HG02678 (cell line): ENCODE data around the gene LEMD3.

Experiments used
- ATAC-seq: cut with Tn5 transposase; IDR thresholded peaks from one replicate; pipeline ENCODE4 v1.9.1; 2021; ENCODE audit warnings: mild to moderate bottlenecking, moderate library complexity; ENCODE audit not compliant: unreplicated experiment

The LEMD3 gene

DNA sequence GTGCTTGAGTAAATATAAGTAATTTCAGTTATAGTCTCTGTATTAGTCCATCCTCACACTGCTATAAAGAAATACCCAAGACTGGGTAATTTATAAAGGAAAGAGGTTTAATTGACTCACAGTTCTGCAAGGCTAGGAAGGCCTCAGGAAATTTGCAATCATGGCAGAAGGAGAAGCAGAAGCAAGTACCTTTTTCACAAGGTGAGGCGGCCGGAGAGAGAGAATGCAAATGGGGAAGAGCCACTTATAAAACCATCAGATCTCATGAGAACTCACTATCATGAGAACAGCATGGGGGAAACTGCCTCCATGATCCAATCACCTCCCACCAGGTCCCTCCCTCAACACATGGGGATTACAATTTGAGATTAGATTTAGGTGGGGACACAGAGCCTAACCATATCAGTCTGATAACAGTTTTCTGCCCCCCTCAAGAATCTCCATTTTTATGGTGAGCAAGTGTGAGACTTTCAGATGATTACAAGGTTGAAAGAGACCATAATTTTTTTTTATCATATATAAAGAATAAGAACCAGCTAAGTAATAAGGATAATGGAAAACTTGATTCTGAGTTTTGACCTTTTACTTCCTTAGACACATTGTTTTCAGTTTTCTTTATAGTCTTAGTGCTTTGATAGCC lies 35.6 kb downstream of the LEMD3 start:
- ATAC-seq, result no peak

DNA sequence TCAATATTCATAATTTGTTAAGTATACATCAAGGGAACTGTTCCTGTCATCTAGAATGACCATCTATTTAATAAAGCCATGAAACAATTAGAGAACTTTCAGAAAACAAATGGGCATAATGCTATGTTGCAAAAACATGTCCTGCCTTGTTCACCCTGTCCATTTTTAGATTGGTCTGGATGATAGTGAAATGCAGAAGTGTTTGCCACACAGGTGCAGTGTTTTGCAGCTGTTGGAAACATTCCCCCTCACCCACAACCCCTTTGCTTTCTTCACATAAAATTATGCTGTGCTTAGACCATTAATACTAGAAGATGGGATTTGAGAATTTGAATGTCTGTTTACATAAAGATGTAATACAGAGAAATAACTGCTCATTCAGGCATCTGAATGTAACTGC lies 36.5 kb downstream of the LEMD3 start:
- peak; percentile 63 for ATAC-seq

DNA sequence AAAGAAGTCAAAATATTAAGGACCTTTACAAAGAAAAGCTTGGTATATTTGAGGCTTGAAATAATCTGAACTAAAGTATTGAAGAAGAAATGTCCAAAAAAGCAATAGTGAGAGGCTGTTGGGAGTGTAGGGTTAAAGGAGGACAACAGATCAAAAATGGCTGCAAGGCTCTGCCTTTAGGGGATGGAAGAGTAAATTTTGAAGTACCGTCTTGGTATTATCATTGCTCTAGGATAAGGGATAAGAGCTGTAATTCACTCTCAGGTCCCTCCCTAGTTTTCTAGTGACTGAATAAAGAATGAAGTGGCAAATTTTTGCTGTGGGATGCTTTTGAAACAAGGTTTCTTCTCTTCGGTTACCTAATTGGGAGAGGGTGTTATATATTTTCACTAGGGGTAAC lies 38.7 kb downstream of the LEMD3 start:
- ATAC-seq, result no peak

DNA sequence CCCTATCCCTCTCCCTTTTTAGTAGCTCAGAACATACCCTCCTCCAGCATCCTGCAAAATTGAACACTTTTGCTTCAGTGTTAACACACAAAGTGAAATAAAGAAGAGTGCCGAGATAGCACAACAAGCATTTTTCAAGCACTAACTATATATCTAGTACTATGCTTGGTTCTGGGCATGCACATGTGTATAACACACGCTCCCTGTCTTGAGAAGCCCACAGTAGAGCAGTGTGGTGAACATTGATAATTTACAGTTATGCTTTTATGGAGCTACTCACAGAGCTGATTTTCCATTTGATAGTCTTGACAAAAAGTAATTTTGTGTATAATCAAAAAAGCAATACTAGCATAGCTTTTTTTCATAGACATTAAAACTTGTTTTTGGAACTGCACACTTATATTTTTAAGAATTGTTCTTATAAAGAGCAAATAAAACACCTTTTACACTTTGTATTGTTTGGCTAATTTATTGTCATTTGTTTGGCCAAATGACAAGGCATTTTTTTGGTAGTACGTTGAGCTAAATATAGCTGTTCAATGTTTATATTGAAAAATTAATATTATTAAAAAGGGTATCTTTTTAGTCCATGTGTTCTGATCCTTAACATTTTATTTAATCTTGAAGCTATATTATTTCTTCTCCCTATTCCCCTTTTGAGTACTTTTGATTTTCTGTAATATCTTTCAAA lies 39.7 kb downstream of the LEMD3 start:
- ATAC-seq, result no peak

DNA sequence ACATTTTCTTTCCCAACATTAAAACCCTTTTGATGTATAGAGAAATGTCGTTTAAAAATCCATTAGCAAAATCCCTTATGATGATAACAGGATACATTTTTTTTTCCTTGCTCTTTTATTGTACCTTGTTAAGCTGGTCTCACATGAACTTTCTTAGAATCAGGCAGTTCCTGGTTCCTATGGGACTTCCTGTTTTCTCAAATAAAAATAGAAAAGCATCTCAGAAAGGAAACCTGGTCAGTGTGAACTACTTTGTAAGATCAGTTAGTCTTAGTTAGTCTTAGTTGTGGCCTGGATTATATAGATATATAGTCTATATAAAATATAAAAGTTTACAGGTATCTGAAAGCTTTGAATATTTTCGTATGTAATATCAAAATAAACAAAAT lies 40.3 kb downstream of the LEMD3 start:
- peak; percentile 72 for ATAC-seq

DNA sequence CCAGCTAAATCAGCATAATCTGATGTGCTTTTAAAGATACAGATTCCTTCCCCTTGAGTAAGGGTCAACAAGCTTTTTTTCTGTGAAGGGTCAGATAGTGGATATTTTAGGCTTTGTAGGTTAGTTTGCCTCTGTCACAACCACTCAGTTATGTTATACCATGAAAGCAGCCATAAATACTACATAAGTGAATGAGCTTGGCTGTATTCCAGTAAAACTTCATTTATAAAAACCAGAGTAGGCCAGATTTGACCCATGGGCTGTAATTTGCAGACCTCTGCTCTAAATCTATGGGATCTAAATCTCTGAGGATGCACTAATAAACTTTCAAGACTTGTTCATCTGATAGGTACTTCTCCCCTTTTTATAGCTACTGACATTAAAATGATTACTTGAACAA lies 47.7 kb downstream of the LEMD3 start:
- ATAC-seq, result no peak

DNA sequence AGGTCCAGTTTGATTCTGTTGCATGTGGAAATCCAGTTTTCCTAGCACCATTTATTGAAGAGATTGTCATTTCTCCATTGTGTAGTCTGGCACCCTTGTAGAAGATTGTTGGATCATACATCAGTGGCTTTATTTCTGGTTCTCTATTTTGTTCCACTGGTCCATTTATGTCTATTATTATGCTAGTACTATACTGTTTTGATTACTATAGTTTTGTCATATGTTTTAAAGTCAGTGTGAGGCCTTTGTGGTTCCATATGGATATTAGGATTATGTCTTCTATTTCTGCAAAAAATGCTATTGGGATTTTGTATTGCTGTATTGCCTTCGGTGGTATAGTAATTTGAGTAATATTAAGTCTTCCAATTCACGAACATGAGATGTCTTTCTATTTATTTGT lies 51.4 kb downstream of the LEMD3 start:
- no peak for ATAC-seq

DNA sequence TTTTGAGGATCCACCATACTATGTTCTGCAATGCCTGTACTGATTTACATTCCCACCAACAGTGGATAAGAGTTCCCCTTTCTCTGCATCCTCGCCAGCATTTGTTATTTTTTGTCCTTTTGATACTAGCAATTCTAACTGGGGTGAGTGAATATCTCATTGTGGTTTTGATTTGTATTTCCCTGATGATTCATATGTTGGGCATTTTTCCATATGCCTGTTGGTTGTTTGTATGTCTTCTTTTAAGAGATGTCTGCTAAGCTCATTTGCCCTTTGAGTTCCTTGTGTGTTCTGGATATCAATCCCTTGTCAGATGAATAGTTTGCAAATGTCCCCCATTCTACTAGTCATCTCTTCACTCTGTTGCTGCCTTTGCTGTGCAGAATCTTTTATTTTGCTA lies 60.1 kb downstream of the LEMD3 start:
- ATAC-seq, result no peak

DNA sequence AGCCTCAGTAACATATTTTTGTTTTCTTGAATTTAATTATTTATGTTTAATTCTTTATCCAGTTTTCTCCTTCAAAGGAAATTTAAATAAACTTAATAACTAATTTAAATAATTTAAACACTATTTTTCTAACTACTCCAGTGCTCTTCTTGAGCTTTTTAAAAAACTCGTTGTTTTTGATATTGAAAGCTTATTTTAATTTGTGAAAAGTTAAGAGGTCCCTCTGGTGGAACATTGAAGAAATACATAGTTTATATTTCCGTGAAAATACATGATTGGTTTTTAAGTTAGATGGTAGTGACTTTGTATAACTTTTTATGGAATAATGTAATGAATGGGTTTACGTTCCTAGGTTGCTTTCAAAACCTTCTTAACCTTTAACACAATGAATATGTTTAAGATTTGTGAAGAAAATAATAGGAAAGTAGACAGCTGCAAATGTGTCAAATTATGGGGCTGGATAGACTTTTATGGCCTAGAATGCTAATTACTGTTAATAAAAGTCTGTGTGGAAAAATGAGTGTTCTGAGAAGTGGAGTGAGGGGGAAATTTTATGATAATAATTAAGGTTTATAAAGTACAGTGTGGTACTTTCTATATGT lies 63.2 kb downstream of the LEMD3 start:
- ATAC-seq, result no peak

DNA sequence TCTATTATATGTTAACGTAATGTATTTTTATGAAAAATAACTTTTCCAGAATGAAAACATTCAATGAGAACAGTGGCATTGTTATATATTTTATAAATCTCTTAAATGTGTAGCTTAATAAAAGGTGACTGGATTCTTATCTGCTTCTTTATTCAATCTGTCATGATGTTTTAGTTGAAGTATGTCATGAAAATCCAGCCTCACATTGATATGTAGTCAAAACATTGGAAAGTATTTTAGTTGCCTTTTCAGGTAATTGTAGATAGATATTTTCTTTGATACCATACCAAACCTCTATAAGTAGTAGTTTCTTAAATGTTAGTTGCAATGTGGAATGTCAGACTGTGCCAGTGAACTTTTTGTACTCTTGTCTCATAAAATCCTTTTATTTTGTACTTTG lies 67.8 kb downstream of the LEMD3 start:
- no peak for ATAC-seq

DNA sequence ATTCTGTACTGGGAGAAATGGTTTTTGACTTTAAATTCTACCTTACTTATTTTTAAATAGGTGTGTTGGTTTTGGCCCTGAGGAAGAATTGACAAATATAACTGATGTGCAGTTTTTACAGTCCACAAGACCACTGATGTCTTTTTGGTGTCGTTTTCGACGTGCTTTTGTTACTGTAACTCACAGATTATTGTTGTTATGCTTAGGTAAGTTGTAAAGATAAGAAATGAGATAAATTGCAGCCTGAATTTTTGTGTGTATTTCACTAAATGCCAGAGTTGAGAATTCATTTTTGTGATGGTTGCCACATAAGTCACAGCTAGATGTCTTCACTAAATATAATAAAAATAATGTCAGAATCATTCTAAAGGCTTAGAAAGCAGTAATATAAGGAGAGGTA lies 69.2 kb downstream of the LEMD3 start:
- no peak for ATAC-seq

DNA sequence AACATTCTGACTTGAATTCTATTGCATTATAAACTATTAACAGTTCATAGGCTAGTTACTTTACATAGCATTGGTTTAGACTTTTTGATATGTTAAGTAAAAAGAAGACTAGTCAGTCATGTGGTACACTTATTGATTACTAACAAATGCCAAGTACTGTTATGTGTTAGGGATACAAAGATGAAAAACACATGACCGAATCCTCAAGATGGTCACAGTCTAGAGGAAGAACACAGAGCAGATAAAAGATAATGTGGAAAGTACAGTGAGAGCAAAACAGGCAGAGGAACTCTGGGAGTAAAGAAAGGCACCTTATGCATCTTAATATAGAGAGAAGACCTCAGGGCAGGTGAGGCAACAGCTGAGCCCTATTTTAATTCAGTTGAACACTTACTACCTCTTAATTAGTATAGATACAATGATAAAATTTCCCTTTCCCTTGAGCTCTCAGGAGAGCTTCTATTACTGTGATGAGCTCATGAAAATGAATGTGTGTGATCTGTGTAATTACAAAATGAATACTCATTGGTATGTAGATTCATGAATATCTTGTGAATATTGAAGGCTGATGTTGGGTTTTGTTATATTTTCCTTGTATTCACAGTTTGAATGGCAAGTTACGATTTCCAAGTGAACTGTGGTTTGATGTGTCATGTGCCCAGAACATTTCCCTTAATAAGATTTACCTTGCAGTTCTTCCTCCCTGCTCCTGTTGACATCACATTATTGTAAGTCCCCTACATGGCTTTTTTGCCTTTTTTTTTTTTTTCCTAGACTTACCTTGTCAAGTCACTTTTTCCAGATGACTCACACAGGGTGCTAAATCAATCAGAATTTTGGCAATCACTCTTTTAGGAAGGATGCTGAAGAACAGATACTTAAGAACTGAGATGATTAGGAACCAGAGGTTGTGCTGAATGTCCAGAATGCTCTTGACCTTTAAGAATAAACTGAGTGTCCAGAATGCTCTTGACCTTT lies 79.6 kb downstream of the LEMD3 start:
- ATAC-seq, result no peak

DNA sequence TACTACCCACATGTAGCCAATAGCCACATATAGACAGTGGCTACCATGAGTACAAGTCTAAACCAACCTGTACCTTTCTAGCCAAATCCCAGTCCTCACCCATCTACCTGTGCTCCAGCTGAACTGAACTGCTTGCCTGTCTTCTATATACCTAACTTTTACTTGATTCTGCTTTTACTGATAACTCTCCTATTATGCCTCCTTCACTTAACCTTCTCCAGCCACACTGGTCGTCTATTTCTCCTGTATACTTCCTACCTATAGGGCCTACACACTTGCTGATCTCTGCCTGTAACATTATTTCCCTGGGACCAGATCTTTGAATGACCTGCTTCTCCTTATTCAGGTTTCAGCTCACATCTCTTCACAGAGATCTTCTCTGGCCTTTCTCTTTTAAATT lies 83.1 kb downstream of the LEMD3 start:
- no peak for ATAC-seq

DNA sequence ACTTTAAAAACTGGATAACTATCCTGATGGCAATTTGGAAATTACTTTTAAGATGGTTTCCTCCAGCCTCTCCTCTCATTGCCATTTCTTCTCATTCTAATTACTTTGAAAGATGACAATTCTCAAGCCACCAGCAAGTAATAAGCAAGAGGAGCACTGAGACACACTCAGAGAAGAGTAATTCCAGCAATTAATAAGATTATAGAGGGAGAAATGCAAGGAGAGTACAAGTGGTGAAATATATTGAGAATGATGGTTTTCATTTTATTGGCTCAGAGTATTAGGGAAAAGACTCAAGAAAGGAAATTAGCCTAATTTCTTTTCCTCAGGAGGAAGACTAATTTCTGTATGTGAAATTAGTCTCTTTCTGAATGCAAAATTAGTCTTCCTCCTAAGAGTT lies 88.6 kb downstream of the LEMD3 start:
- ATAC-seq, result no peak

DNA sequence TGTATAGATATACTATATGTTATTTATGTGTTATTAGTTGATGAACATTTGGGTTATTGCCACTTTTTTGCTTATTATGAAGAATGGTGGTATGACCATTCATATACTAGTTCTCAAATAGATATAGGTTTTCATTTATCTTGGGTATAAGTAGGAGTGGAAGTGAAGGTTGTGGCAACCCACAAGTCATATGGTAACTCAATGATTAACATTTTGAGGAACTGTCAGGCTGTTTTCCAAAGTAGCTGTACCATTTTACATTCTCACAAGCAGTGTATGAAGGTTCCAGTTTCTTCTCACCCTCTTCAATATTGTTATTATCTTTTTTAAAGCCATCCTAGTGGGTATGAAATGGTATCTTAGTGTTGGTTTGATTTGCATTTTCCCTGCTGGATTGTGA lies 90.1 kb downstream of the LEMD3 start:
- ATAC-seq, result peak; percentile 60

DNA sequence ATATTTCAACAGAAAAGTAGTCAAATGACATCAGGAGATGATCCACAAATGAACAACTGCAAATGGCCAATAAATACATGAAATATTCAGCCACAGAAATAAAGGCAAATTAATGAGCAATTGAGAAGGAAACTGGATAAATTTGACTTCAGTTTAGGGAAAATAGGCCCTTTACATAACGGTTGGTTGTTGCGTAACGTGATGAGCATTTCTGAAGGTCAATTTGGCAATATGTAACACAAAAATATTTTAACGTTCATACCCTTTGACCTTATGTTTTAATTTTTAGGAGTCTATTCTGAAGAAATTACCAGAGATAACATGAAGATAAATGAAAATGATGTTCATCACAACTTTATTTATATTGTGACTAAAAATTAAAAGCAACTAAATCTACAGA lies 94.4 kb downstream of the LEMD3 start:
- no peak for ATAC-seq

DNA sequence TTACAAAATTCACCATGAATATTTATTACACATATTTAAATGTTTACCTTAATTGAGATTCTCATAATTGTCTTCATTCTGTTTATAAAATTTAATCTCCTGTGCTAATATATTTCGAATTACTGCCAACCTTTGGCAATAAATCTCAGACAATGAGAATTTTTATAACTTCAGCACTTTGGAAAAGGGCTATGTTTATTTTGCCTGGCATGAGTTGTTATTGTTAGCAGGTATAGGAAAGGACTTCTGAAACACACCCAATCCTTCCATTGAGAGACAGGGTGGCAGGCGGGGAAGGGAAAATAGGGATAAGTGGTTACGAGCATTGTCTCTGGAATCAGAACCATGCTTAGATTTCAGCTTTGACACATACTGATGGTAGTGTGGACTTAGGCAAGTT lies 97.0 kb downstream of the LEMD3 start:
- ATAC-seq, result no peak

DNA sequence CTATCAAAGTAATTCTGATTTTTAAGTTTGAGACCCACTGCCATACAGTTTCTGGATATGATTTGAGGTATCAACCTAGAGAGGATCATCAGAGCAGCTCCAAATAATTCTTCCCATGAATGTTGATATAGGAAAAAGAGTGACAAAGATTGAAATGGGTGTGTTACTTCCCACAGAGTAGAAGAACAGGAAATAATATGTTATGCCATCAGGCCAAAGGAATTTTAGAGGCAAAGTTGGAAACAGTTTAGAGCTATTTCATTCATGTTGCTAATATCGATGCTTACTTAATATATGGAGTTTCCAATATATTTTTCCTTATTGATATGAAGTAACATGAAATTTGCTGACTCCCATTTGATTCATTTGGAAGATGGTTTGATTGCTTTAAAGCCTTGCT lies 100.2 kb downstream of the LEMD3 start:
- ATAC-seq, result no peak

DNA sequence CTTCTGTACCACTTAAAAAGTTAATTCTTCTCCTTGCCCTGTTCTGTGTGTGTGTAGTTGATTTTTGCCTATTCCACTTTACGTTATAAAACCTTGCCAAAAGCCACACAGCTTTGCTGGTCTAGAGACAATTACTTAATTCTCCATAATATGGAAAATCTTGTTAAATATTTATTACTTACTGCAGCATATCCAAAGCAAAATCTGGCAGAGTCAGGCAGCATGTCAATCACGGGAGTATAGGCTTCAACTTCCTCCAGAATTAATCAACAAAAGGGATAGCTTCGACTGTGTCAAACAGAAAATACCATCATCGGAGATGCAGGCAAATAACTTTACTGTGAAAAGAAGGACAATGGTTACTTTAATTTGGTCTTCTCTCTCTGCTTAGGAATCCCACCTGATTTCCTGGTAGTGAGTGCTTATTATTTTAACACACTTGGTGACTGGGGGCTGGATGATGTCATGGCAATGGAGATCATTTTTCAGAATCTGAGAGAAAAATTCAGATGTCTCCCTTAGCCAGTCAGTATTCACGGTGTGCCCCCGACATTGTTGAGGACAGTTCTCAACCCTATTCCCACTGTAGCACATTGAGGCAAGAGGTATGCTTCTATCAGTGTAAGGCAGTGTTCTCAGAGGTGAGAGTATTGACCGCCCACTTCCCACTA lies 105.4 kb downstream of the LEMD3 start:
- no peak for ATAC-seq

DNA sequence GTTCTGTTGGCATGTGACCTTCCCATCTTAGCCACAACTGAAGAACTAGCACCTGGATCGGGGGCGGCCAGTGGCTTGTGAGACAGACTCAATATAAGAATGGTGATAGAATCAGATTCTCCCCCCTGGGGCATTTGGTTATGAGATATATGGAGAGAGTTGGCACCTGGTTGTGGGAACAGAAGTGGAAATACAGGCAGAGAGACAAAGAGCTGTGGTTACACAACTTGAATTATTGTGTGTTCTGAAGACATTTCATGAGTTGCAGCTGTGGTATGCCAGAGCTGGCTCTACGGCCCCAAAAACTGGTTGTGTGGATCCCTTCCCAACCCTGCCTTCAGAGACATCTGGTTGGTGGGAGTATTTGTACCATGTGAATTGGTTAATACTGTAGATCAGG lies 106.2 kb downstream of the LEMD3 start:
- no peak for ATAC-seq
